Measurements from ENCODE around the gene TBX18. TPM values are rescaled to one million over a fixed set of nuclear protein-coding genes. Genes with fewer than 3 reads are reported as not detected.

The TBX18 gene
- total and polyA plus RNA-seq, 4 donors = 0.10 to 0.59 (median 0.19) TPM; not detected in 1

DNA sequence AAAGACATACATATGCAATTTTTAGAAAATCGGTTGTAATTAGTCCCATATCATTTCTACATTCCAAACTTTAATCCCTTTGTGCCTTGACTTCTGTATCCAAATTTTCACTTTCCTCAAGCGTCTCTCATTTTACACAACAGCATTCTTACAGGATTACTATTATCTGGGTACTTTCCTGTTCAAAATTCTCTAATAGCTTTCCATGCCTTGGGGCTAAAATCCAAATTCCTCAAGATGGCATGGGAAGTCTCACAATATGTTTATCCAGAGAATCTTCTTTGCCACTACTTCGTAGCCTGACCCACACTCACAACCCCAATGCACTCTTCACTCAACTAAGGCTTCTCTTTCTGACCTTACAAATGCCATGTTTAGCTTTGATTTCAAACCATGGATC, 125.0 kb downstream of the TBX18 start:
- Histone ChIP-seq H3K27ac (ENCODE audit: low read depth in 1 of 2, low read length in 2 of 2) (no peak overlapping the region), H3K9me3 (ENCODE audit: control insufficient read depth in 4 of 4, low read length in 3 of 4) (no peaks in the 10 kb centered on the region), H3K4me3 (ENCODE audit: low read depth in 1 of 3, low read length in 3 of 3) (no peak overlapping the region), H3K9ac (ENCODE audit: low read depth in 1 of 2, low read length in 2 of 2) (no peak overlapping the region), H3K36me3 (ENCODE audit: control insufficient read depth in 4 of 4, insufficient read depth in 3 of 4, low read depth in 1 of 4, low read length in 3 of 4) (no peaks in the 10 kb centered on the region), H3K27me3 (ENCODE audit: control insufficient read depth in 4 of 4, insufficient read depth in 4 of 4, low read length in 3 of 4) (no peaks in the 10 kb centered on the region), H3K4me1 (ENCODE audit: control insufficient read depth in 4 of 4, insufficient read depth in 4 of 4, low read length in 3 of 4) (no peaks in the 10 kb centered on the region)
- TF ChIP-seq MAX (IDR thresholded peaks at IDR 0.05) = no peak
- TF ChIP-seq FOXA1 (IDR thresholded peaks at IDR 0.05) = no peak
- 59% methylated on average over 3 of the region's 3 CpGs for WGBS
- no peak for DNase-seq (ENCODE audit: low spot score)

- TF ChIP-seq, protein P1, sequence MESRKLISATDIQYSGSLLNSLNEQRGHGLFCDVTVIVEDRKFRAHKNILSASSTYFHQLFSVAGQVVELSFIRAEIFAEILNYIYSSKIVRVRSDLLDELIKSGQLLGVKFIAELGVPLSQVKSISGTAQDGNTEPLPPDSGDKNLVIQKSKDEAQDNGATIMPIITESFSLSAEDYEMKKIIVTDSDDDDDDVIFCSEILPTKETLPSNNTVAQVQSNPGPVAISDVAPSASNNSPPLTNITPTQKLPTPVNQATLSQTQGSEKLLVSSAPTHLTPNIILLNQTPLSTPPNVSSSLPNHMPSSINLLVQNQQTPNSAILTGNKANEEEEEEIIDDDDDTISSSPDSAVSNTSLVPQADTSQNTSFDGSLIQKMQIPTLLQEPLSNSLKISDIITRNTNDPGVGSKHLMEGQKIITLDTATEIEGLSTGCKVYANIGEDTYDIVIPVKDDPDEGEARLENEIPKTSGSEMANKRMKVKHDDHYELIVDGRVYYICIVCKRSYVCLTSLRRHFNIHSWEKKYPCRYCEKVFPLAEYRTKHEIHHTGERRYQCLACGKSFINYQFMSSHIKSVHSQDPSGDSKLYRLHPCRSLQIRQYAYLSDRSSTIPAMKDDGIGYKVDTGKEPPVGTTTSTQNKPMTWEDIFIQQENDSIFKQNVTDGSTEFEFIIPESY (IDR thresholded peaks at IDR 0.05) = no peak
- TF ChIP-seq ATF3 (IDR thresholded peaks at IDR 0.05) = no peak
- no peak overlapping the region for H3K27ac ChIP-seq (ENCODE audit: low read depth in 1 of 2, low read length in 2 of 2)
- 53% methylated on average over 3 of the region's 3 CpGs for WGBS
- H3K9ac ChIP-seq (ENCODE audit: low read depth in 1 of 2, low read length in 2 of 2) = no peak overlapping the region
- H3K9me3 ChIP-seq (ENCODE audit: control insufficient read depth in 4 of 4, low read length in 3 of 4) = no peaks in the 10 kb centered on the region
- H3K36me3 ChIP-seq (ENCODE audit: control insufficient read depth in 4 of 4, insufficient read depth in 3 of 4, low read depth in 1 of 4, low read length in 3 of 4) = no peaks in the 10 kb centered on the region
- no peak overlapping the region for H3K4me3 ChIP-seq (ENCODE audit: low read depth in 1 of 3, low read length in 3 of 3)
- DNase-seq (ENCODE audit: low spot score) = no peak
- H3K27me3 ChIP-seq (ENCODE audit: control insufficient read depth in 4 of 4, insufficient read depth in 4 of 4, low read length in 3 of 4) = no peaks in the 10 kb centered on the region
- no peaks in the 10 kb centered on the region for H3K4me1 ChIP-seq (ENCODE audit: control insufficient read depth in 4 of 4, insufficient read depth in 4 of 4, low read length in 3 of 4)
Observed at GRCh38 chr6:84638286-84638685, 126.1 kb downstream of the TBX18 start.

Small RNAs within 50 kb of the gene (small RNA-seq; reads per million reads assigned to genes)
- not detected for gene AL590143.1
